Neural progenitor cell (in vitro differentiated cells): Measurements from ENCODE around the gene DISP3. TPM values are rescaled to one million over a fixed set of nuclear protein-coding genes. Genes with fewer than 3 reads are reported as not detected.

Experiments used
- DNase-seq: peaks from one replicate; pipeline ENCODE4 v3.0.0-alpha.2; 2016; ENCODE audit warnings: low spot score
- H2AFZ ChIP-seq: fragments of 200-600 bp; sonication (generic); replicated peaks from 2 replicates; pipeline ENCODE4 v1.6.1; 2016; ENCODE audit warnings: antibody characterized with exemption
- H3F3A ChIP-seq: fragments of 200-600 bp; sonication (generic); 2 replicates; pipeline ENCODE4 v1.6.1; 2016; ENCODE audit warnings: antibody characterized with exemption, low read depth
- H3K27ac ChIP-seq: fragments of 200-600 bp; sonication (generic); 2 replicates; pipeline ENCODE4 v1.5.1; 2016; ENCODE audit warnings: mild to moderate bottlenecking
- H3K27me3 ChIP-seq: fragments of 200-600 bp; sonication (generic); 2 replicates; pipeline ENCODE4 v1.6.1; 2016; ENCODE audit warnings: mild to moderate bottlenecking, moderate library complexity
- H3K36me3 ChIP-seq: fragments of 200-600 bp; sonication (generic); 2 replicates; pipeline ENCODE4 v1.5.1; 2016
- H3K4me1 ChIP-seq: fragments of 200-600 bp; sonication (generic); 2 replicates; pipeline ENCODE4 v1.6.1; 2016; ENCODE audit warnings: mixed run types
- H3K4me2 ChIP-seq: fragments of 200-600 bp; sonication (generic); 2 replicates; pipeline ENCODE4 v1.6.1; 2016
- H3K4me3 ChIP-seq: fragments of 200-600 bp; sonication (generic); 2 replicates; pipeline ENCODE4 v1.5.1; 2016
- H3K79me2 ChIP-seq: fragments of 200-600 bp; sonication (generic); 2 replicates; pipeline ENCODE4 v1.6.1; 2016; ENCODE audit warnings: low read depth
- H3K9ac ChIP-seq: fragments of 200-600 bp; sonication (generic); 2 replicates; pipeline ENCODE4 v1.6.1; 2016
- H3K9me3 ChIP-seq: fragments of 200-600 bp; sonication (generic); 2 replicates; pipeline ENCODE4 v1.5.1; 2016; ENCODE audit warnings: low read depth
- H4K20me1 ChIP-seq: fragments of 200-600 bp; sonication (generic); 2 replicates; pipeline ENCODE4 v1.6.1; 2016; ENCODE audit warnings: low read depth
- H3K27ac Mint-ChIP-seq: 3 replicates; pipeline ENCODE4 v1.8.0; 2021; ENCODE audit warnings: mixed read lengths
- H3K27me3 Mint-ChIP-seq: 2 replicates; pipeline ENCODE4 v1.8.0; 2022; ENCODE audit warnings: low read depth, mild to moderate bottlenecking, inconsistent platforms, moderate library complexity, mixed read lengths; ENCODE audit not compliant: insufficient read depth
- H3K36me3 Mint-ChIP-seq: 3 replicates; pipeline ENCODE4 v1.8.0; 2021; ENCODE audit warnings: mixed read lengths
- H3K4me1 Mint-ChIP-seq: 3 replicates; pipeline ENCODE4 v1.8.0; 2021; ENCODE audit warnings: mixed read lengths
- H3K4me3 Mint-ChIP-seq: 3 replicates; pipeline ENCODE4 v1.8.0; 2021; ENCODE audit warnings: mild to moderate bottlenecking, moderate library complexity, mixed read lengths
- H3K9me3 Mint-ChIP-seq: 3 replicates; pipeline ENCODE4 v1.8.0; 2020; ENCODE audit warnings: mixed read lengths
- CTCF ChIP-seq: fragments of 200-600 bp; sonication (generic); IDR thresholded peaks from 2 replicates; pipeline ENCODE4 v1.5.1; 2017; ENCODE audit warnings: antibody characterized with exemption, mild to moderate bottlenecking
- EZH2 ChIP-seq: fragments of 200-600 bp; sonication (generic); IDR thresholded peaks from 2 replicates; pipeline ENCODE4 v1.6.1; 2017; ENCODE audit warnings: antibody characterized with exemption, mild to moderate bottlenecking, moderate library complexity
- EZH2phosphoT487 ChIP-seq: fragments of 200-600 bp; sonication (generic); IDR thresholded peaks from 2 replicates; pipeline ENCODE4 v1.6.1; 2017; ENCODE audit warnings: antibody characterized with exemption
- total RNA-seq: library from RNA; depleted of rRNA; stranded (reverse); fragments of >200 nt; gene quantifications from 2 replicates; pipeline ENCODE4 v1.2.3, GENCODE V29; 2015; ENCODE audit warnings: low replicate concordance

Gene DISP3
- total RNA-seq, 1 donor from 2014 or later, result 2.0 TPM

- H2AFZ ChIP-seq, result no peak overlapping the region
- no peak overlapping the region for H3K4me2 ChIP-seq
- H3K9me3 Mint-ChIP-seq, result no peaks in the 10 kb centered on the region
- H4K20me1 ChIP-seq, result no peaks in the 10 kb centered on the region
- no peak overlapping the region for H3K4me3 Mint-ChIP-seq
- H3K4me1 Mint-ChIP-seq, result peaks cover 35% of the 10 kb centered on the region
- no peaks in the 10 kb centered on the region for H3K36me3 Mint-ChIP-seq
- H3K79me2 ChIP-seq, result no peaks in the 10 kb centered on the region
- H3K36me3 ChIP-seq, result no peaks in the 10 kb centered on the region
- DNase-seq, result no peak
- peaks cover 8% of the 10 kb centered on the region for H3K4me1 ChIP-seq
- H3K27me3 Mint-ChIP-seq, result peaks cover 4% of the 10 kb centered on the region
- no peak overlapping the region for H3K4me3 ChIP-seq
- no peak overlapping the region for H3K27ac ChIP-seq
- no peak overlapping the region for H3K27ac Mint-ChIP-seq
- H3K27me3 ChIP-seq, result no peaks in the 10 kb centered on the region
- H3K9me3 ChIP-seq, result no peaks in the 10 kb centered on the region
- H3K9ac ChIP-seq, result no peak overlapping the region
- TF ChIP-seq EZH2phosphoT487 (no peak), CTCF (no peak)
- no peaks in the 10 kb centered on the region for H3F3A ChIP-seq
Measured at GRCh38 chr1:11434926-11435325, 44.0 kb upstream of the DISP3 start.

GRCh38 chr1:11438996-11439395 is 40.0 kb upstream of the DISP3 start:
- H3K4me3 Mint-ChIP-seq, result no peak overlapping the region
- no peaks in the 10 kb centered on the region for H3K79me2 ChIP-seq
- peak overlapping the region; percentile 25 for H3K27ac Mint-ChIP-seq
- H3K27ac ChIP-seq, result no peak overlapping the region
- H3K4me1 Mint-ChIP-seq, result peaks cover 34% of the 10 kb centered on the region
- no peak overlapping the region for H3K4me3 ChIP-seq
- TF ChIP-seq EZH2phosphoT487, result no peak
- H3K9me3 ChIP-seq, result no peaks in the 10 kb centered on the region
- H3K27me3 ChIP-seq, result no peaks in the 10 kb centered on the region
- no peak for DNase-seq
- no peaks in the 10 kb centered on the region for H3F3A ChIP-seq
- peaks cover 3% of the 10 kb centered on the region for H3K27me3 Mint-ChIP-seq
- no peaks in the 10 kb centered on the region for H3K9me3 Mint-ChIP-seq
- no peaks in the 10 kb centered on the region for H3K36me3 Mint-ChIP-seq
- H3K9ac ChIP-seq, result no peak overlapping the region
- no peak overlapping the region for H2AFZ ChIP-seq
- no peaks in the 10 kb centered on the region for H3K36me3 ChIP-seq
- no peak overlapping the region for H3K4me2 ChIP-seq
- no peaks in the 10 kb centered on the region for H3K4me1 ChIP-seq
- no peaks in the 10 kb centered on the region for H4K20me1 ChIP-seq

- H3K27ac ChIP-seq, result no peak overlapping the region
- no peaks in the 10 kb centered on the region for H3K36me3 ChIP-seq
- H3K36me3 Mint-ChIP-seq, result no peaks in the 10 kb centered on the region
- no peaks in the 10 kb centered on the region for H3K9me3 Mint-ChIP-seq
- H4K20me1 ChIP-seq, result no peaks in the 10 kb centered on the region
- no peak overlapping the region for H3K4me3 Mint-ChIP-seq
- H3K4me1 Mint-ChIP-seq, result peaks cover 44% of the 10 kb centered on the region
- no peaks in the 10 kb centered on the region for H3K79me2 ChIP-seq
- no peaks in the 10 kb centered on the region for H3F3A ChIP-seq
- TF ChIP-seq EZH2phosphoT487 (no peak), EZH2 (no peak), CTCF (no peak)
- no peaks in the 10 kb centered on the region for H3K27me3 ChIP-seq
- H3K9me3 ChIP-seq, result no peaks in the 10 kb centered on the region
- H2AFZ ChIP-seq, result no peak overlapping the region
- peaks cover 5% of the 10 kb centered on the region for H3K27me3 Mint-ChIP-seq
- peak overlapping the region; percentile 4 for H3K27ac Mint-ChIP-seq
- DNase-seq, result no peak
- H3K4me2 ChIP-seq, result no peak overlapping the region
- no peak overlapping the region for H3K4me3 ChIP-seq
- H3K4me1 ChIP-seq, result no peaks in the 10 kb centered on the region
- no peak overlapping the region for H3K9ac ChIP-seq
Measured at GRCh38 chr1:11441211-11441952, 37.6 kb upstream of the DISP3 start.

GRCh38 chr1:11443043-11443442 is 35.9 kb upstream of the DISP3 start:
- H3K27me3 ChIP-seq, result no peaks in the 10 kb centered on the region
- peaks cover 7% of the 10 kb centered on the region for H3K27me3 Mint-ChIP-seq
- no peak overlapping the region for H3K9ac ChIP-seq
- no peak for TF ChIP-seq CTCF
- no peak for TF ChIP-seq EZH2phosphoT487
- no peak for TF ChIP-seq EZH2
- DNase-seq, result no peak
- H3K4me3 Mint-ChIP-seq, result no peak overlapping the region
- no peaks in the 10 kb centered on the region for H3K9me3 Mint-ChIP-seq
- H3K79me2 ChIP-seq, result no peaks in the 10 kb centered on the region
- peak overlapping the region; percentile 73 for H3K27ac Mint-ChIP-seq
- H3K4me1 Mint-ChIP-seq, result peaks cover 38% of the 10 kb centered on the region
- H3K36me3 Mint-ChIP-seq, result no peaks in the 10 kb centered on the region
- H3K9me3 ChIP-seq, result no peaks in the 10 kb centered on the region
- no peak overlapping the region for H3K27ac ChIP-seq
- no peak overlapping the region for H3K4me3 ChIP-seq
- H3F3A ChIP-seq, result no peaks in the 10 kb centered on the region
- H3K36me3 ChIP-seq, result no peaks in the 10 kb centered on the region
- no peak overlapping the region for H3K4me2 ChIP-seq
- H2AFZ ChIP-seq, result no peak overlapping the region
- H4K20me1 ChIP-seq, result no peaks in the 10 kb centered on the region
- H3K4me1 ChIP-seq, result no peaks in the 10 kb centered on the region
